K562 (cell line): ENCODE data around the gene OMP. TPM values are rescaled to one million over a fixed set of nuclear protein-coding genes. Genes with fewer than 3 reads are reported as not detected.
A peak's percentile ranks its signal among the peaks of the same experiment; 100 is the strongest.

ENCODE experiments used
- CHD2 ChIP-seq: IDR thresholded peaks from 2 replicates; pipeline ENCODE4 v1.6.1; 2011; ENCODE audit warnings: low read depth, low read length
- CHD7 ChIP-seq: fragments of 200-600 bp; sonication (generic); IDR thresholded peaks from one replicate; pipeline ENCODE4 v1.6.1; 2012; ENCODE audit warnings: mild to moderate bottlenecking, low read depth, low read length, inconsistent platforms
- ELF4 ChIP-seq: fragments of 450-650 bp; formaldehyde crosslinking; IDR thresholded peaks from 2 replicates; pipeline ENCODE4 v1.4.0; 2022; ENCODE audit warnings: missing genetic modification characterization
- HDGF ChIP-seq: fragments of 450-650 bp; IDR thresholded peaks from 2 replicates; pipeline ENCODE4 v1.6.1; 2016
- HMG20B ChIP-seq: fragments of 250-450 bp; sonication (Bioruptor Pico); IDR thresholded peaks from 2 replicates; pipeline ENCODE4 v1.5.0; 2021; ENCODE audit warnings: mild to moderate bottlenecking
- PRDM10 ChIP-seq: fragments of 450-650 bp; IDR thresholded peaks from 2 replicates; pipeline ENCODE4 v1.6.1; 2018; ENCODE audit not compliant: partially characterized antibody
- TAF7 ChIP-seq: fragments of 450-650 bp; IDR thresholded peaks from 2 replicates; pipeline ENCODE4 v1.6.1; 2016; ENCODE audit warnings: missing genetic modification characterization, missing compliant biosample characterization
- ZFP91 ChIP-seq: sonication (generic); formaldehyde crosslinking; IDR thresholded peaks from 2 replicates; pipeline ENCODE4 v1.8.0; 2022; ENCODE audit warnings: mild to moderate bottlenecking, missing genetic modification reagents
- ZNF239 ChIP-seq: fragments of 250-450 bp; sonication (Bioruptor Pico); IDR thresholded peaks from 2 replicates; pipeline ENCODE4 v1.4.0; 2020; ENCODE audit warnings: mild to moderate bottlenecking
- ZNF507 ChIP-seq: conservative IDR thresholded peaks from 2 replicates; pipeline ENCODE4 v1.6.1; 2017; ENCODE audit warnings: missing genetic modification characterization, missing compliant biosample characterization
- ZNF668 ChIP-seq: fragments of 250-450 bp; sonication (Bioruptor Pico); IDR thresholded peaks from 2 replicates; pipeline ENCODE4 v1.8.0; 2022; ENCODE audit warnings: mild to moderate bottlenecking, inconsistent platforms
- polyA plus RNA-seq, 8 experiments: library from polyadenylated mRNA; depleted of rRNA in 4 of 8; stranded (reverse) in 5 of 8; unstranded in 3 of 8; fragments of >200 nt; fragmentation: Nextera tagmentation in 2 of 8; fragmentation: Illumina TruSeq in 1 of 8; extraction: Ambion mirVana in 2 of 8; extraction: Trizol in 1 of 8; gene quantifications; 2 replicates each; pipeline versions ENCODE4 v1.2.1 to v1.2.3, GENCODE V29; 2011 to 2014; ENCODE audit warnings: inconsistent platforms in 1 of 8, missing spikeins in 1 of 8
- total RNA-seq, 7 experiments: library from RNA; depleted of rRNA in 6 of 7; stranded (reverse); fragments of >200 nt in 6 of 7; fragmentation: Illumina TruSeq in 2 of 7; extraction: Trizol in 2 of 7; gene quantifications; 2 replicates each; pipeline versions ENCODE4 v1.2.1 to v1.2.3, GENCODE V29; 2011 to 2021; ENCODE audit warnings: low replicate concordance in 1 of 7

Gene OMP
- total and polyA plus RNA-seq, 9 of the 15 experiments (the other 6 are each of a cell fraction or from before 2014, with no cell fraction given), result not detected

- TF ChIP-seq TAF7 (tag) (no peak; the same call in 1 of the 2 replicates), ELF4 (CRISPR knock-in tag) (0 out of 2 replicates have a peak, but pooled peaks have one; percentile 48), ZFP91 (CRISPR knock-in tag) (no peak), HDGF (no peak), ZNF507 (tag) (peak; percentile 35; the same call in 1 of the 2 replicates), CHD2 (no peak), ZNF239 (peak; percentile 63; the same call in 1 of the 2 replicates), HMG20B (no peak), CHD7 (no peak), PRDM10 (no peak), ZNF668 (peak; percentile 94)
Measured at GRCh38 chr11:77053217-77054015, 49.2 kb upstream of the OMP start (continued).
